Endothelial cell of umbilical vein (primary cell): Measurements from ENCODE around the gene C2orf81.

Experiments used
- CTCF ChIP-seq, 2 donors: IDR thresholded peaks; 1 replicate in 1 of 2; 2 replicates in 1 of 2; pipeline ENCODE4 v1.5.1; 2011; ENCODE audit warnings: low read length in 2 of 2, mild to moderate bottlenecking in 2 of 2, moderate library complexity in 2 of 2, control low read depth in 1 of 2, inconsistent platforms in 1 of 2, low read depth in 1 of 2; ENCODE audit not compliant: insufficient read depth in 1 of 2; ENCODE audit errors: extremely low read depth in 1 of 2
- EZH2 ChIP-seq: IDR thresholded peaks from 2 replicates; pipeline ENCODE4 v1.6.1; 2012; ENCODE audit warnings: borderline replicate concordance, low read depth, mild to moderate bottlenecking, moderate library complexity, low read length, inconsistent platforms; ENCODE audit not compliant: severe bottlenecking
- GATA2 ChIP-seq: IDR thresholded peaks from 2 replicates; pipeline ENCODE4 v1.7.0; 2011; ENCODE audit warnings: low read depth, mild to moderate bottlenecking, moderate library complexity, mixed read lengths, low read length; ENCODE audit not compliant: insufficient read length, insufficient read depth
- JUN ChIP-seq: IDR thresholded peaks from 2 replicates; pipeline ENCODE4 v1.6.1; 2011; ENCODE audit warnings: borderline replicate concordance, low read depth; ENCODE audit not compliant: insufficient read length, insufficient read depth
- MAX ChIP-seq: IDR thresholded peaks from 2 replicates; pipeline ENCODE4 v1.6.1; 2011; ENCODE audit not compliant: insufficient read depth, insufficient read length
- MYC ChIP-seq: IDR thresholded peaks from one replicate; pipeline ENCODE4 v1.6.1; 2011; ENCODE audit warnings: mild to moderate bottlenecking, low read depth, low read length
- POLR2A ChIP-seq: IDR thresholded peaks from 2 replicates; pipeline ENCODE4 v1.6.1; 2012; ENCODE audit warnings: low read depth, mild to moderate bottlenecking, control low read depth, low read length
- POLR2AphosphoS5 ChIP-seq: IDR thresholded peaks from 2 replicates; pipeline ENCODE4 v1.6.1; 2012; ENCODE audit warnings: low read depth, mild to moderate bottlenecking, control low read depth, low read length, moderate library complexity; ENCODE audit not compliant: insufficient read depth

GRCh38 chr2:74367789-74368188, 53.6 kb downstream of the C2orf81 start:
- TF ChIP-seq CTCF (IDR thresholded peaks at IDR 0.05; ENCODE audit: extremely low read depth in 1 of 2, insufficient read depth in 1 of 2, low read depth in 1 of 2, low read length in 2 of 2), result no peak
- no peak for TF ChIP-seq MAX
- TF ChIP-seq GATA2, result no peak
- no peak for TF ChIP-seq POLR2AphosphoS5
- TF ChIP-seq POLR2A, result no peak
- no peak for TF ChIP-seq EZH2
- no peak for TF ChIP-seq JUN
- TF ChIP-seq MYC, result no peak
